Measurements from ENCODE around the gene STK35. TPM values are rescaled to one million over a fixed set of nuclear protein-coding genes. Genes with fewer than 3 reads are reported as not detected.
A peak's percentile ranks its signal among the peaks of the same experiment; 100 is the strongest.

STK35 gene
- total RNA-seq, 1 donor from 2014 or later, result 15.9 TPM

- intact Hi-C loops (cut with micrococcal nuclease), result no loop called here
- DNase-seq (no peak), ATAC-seq (no peak)
Measured at GRCh38 chr20:2130062-2130591, 28.5 kb downstream of the STK35 start.

- intact Hi-C loops (cut with micrococcal nuclease), result no loop called here
- ATAC-seq (no peak), DNase-seq (no peak)
Measured at GRCh38 chr20:2130683-2131082, 29.1 kb downstream of the STK35 start.

GRCh38 chr20:2131366-2131765 is 29.7 kb downstream of the STK35 start:
- intact Hi-C loops (cut with micrococcal nuclease), result no loop called here
- ATAC-seq, result no peak
- no peak for DNase-seq

GRCh38 chr20:2132461-2132901 is 30.9 kb downstream of the STK35 start:
- ATAC-seq, result peak; percentile 53
- no peak for DNase-seq
- intact Hi-C loops (cut with micrococcal nuclease), result no loop called here

GRCh38 chr20:2133318-2134183 is 31.9 kb downstream of the STK35 start:
- intact Hi-C loops (cut with micrococcal nuclease), result no loop called here
- DNase-seq (no peak), ATAC-seq (peak; percentile 55)

GRCh38 chr20:2135013-2135412 is 33.4 kb downstream of the STK35 start:
- intact Hi-C loops (cut with micrococcal nuclease), result no loop called here
- ATAC-seq, result no peak
- DNase-seq, result no peak

- intact Hi-C loops (cut with micrococcal nuclease), result no loop called here
- ATAC-seq (no peak), DNase-seq (peak; percentile 49)
Measured at GRCh38 chr20:2136275-2136674, 34.6 kb downstream of the STK35 start.

GRCh38 chr20:2137552-2138201 is 36.0 kb downstream of the STK35 start:
- no peak for ATAC-seq
- intact Hi-C loops (cut with micrococcal nuclease), result no loop called here
- no peak for DNase-seq

- intact Hi-C loops (cut with micrococcal nuclease), result no loop called here
- ATAC-seq, result no peak
Measured at GRCh38 chr20:2138396-2138795, 36.8 kb downstream of the STK35 start.

GRCh38 chr20:2139250-2139649 is 37.6 kb downstream of the STK35 start:
- no peak for DNase-seq
- intact Hi-C loops (cut with micrococcal nuclease), result no loop called here
- peak; percentile 25 for ATAC-seq

More at GRCh38 chr20:2138396-2138795, 36.8 kb downstream of the STK35 start:
- no peak for DNase-seq

GRCh38 chr20:2139736-2140135 is 38.1 kb downstream of the STK35 start:
- intact Hi-C loops (cut with micrococcal nuclease), result no loop called here
- ATAC-seq (no peak), DNase-seq (no peak)

GRCh38 chr20:2140561-2140960 is 38.9 kb downstream of the STK35 start:
- peak; percentile 89 for ATAC-seq
- peak; percentile 77 for DNase-seq
- intact Hi-C loops (cut with micrococcal nuclease), result no loop called here

- intact Hi-C loops (cut with micrococcal nuclease), result no loop called here
- no peak for ATAC-seq
Measured at GRCh38 chr20:2141600-2142575, 40.3 kb downstream of the STK35 start.

GRCh38 chr20:2142649-2143048 is 41.0 kb downstream of the STK35 start:
- DNase-seq (peak; percentile 72), ATAC-seq (peak; percentile 63)
- intact Hi-C loops (cut with micrococcal nuclease), result no loop called here

More at GRCh38 chr20:2141600-2142575, 40.3 kb downstream of the STK35 start:
- DNase-seq, result no peak

GRCh38 chr20:2143594-2143993 is 42.0 kb downstream of the STK35 start:
- no peak for DNase-seq
- intact Hi-C loops (cut with micrococcal nuclease), result no loop called here
- no peak for ATAC-seq

- no peak for DNase-seq
- ATAC-seq, result no peak
- intact Hi-C loops (cut with micrococcal nuclease), result no loop called here
Measured at GRCh38 chr20:2144850-2145249, 43.2 kb downstream of the STK35 start.

GRCh38 chr20:2145376-2145775 is 43.7 kb downstream of the STK35 start:
- intact Hi-C loops (cut with micrococcal nuclease), result no loop called here
- ATAC-seq, result no peak
- DNase-seq, result no peak

- ATAC-seq, result peak; percentile 53
- no peak for DNase-seq
- intact Hi-C loops (cut with micrococcal nuclease), result no loop called here
Measured at GRCh38 chr20:2146080-2146867, 44.6 kb downstream of the STK35 start.

Measured in left ventricle myocardium superior (tissue), 1 donor.